ENCODE data around the gene CPT2.

DNA sequence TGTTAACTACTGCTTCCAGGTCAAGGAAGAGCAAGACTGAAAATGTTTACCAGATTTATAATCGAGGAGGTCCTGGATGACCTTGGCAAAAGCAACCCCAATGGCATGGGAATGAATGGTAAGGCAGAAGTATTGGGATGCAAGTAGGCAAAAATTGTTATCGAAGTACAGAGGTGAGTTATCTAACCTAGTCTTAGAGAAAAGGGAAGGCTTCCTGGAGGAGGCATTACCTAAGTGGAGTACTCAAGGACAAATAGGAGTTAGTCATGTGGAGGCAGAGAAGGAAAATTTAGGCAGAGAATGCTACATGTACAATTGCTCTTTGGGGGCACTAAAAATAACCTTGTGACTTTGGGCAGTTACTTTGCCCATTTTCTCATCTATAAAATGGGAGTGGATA is 45.2 kb downstream of the CPT2 start:
- TF ChIP-seq, protein P1, sequence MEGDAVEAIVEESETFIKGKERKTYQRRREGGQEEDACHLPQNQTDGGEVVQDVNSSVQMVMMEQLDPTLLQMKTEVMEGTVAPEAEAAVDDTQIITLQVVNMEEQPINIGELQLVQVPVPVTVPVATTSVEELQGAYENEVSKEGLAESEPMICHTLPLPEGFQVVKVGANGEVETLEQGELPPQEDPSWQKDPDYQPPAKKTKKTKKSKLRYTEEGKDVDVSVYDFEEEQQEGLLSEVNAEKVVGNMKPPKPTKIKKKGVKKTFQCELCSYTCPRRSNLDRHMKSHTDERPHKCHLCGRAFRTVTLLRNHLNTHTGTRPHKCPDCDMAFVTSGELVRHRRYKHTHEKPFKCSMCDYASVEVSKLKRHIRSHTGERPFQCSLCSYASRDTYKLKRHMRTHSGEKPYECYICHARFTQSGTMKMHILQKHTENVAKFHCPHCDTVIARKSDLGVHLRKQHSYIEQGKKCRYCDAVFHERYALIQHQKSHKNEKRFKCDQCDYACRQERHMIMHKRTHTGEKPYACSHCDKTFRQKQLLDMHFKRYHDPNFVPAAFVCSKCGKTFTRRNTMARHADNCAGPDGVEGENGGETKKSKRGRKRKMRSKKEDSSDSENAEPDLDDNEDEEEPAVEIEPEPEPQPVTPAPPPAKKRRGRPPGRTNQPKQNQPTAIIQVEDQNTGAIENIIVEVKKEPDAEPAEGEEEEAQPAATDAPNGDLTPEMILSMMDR (IDR thresholded peaks at IDR 0.05) = no peak
- TF ChIP-seq POLR2A (IDR thresholded peaks at IDR 0.05) = no peak

All from Peyer's patch (tissue), 4 donors.